ENCODE results near the gene COL8A2. TPM values are rescaled to one million over a fixed set of nuclear protein-coding genes. Genes with fewer than 3 reads are reported as not detected.

Gene COL8A2
- total and polyA plus RNA-seq, 2 of the 4 experiments (the other 2 are of a cell fraction): 0.54 to 1.1 TPM

GRCh38 chr1:36154765-36155407 lies 29.9 kb upstream of the COL8A2 start (continued):
- TF ChIP-seq CTCF (conservative IDR thresholded peaks at IDR 0.05; ENCODE audit: low read depth, low read length): no peak
- no peak for TF ChIP-seq RAD21 (IDR thresholded peaks at IDR 0.05; ENCODE audit: low read length)
- TF ChIP-seq, protein P1, sequence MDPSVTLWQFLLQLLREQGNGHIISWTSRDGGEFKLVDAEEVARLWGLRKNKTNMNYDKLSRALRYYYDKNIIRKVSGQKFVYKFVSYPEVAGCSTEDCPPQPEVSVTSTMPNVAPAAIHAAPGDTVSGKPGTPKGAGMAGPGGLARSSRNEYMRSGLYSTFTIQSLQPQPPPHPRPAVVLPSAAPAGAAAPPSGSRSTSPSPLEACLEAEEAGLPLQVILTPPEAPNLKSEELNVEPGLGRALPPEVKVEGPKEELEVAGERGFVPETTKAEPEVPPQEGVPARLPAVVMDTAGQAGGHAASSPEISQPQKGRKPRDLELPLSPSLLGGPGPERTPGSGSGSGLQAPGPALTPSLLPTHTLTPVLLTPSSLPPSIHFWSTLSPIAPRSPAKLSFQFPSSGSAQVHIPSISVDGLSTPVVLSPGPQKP (IDR thresholded peaks at IDR 0.05; ENCODE audit: borderline replicate concordance, low read depth, low read length): no peak
- TF ChIP-seq RFX5 (IDR thresholded peaks at IDR 0.05; ENCODE audit: low read depth, low read length): no peak
- no peak for TF ChIP-seq MAZ (IDR thresholded peaks at IDR 0.05; ENCODE audit: borderline replicate concordance, low read depth, low read length)
- TF ChIP-seq MXI1 (IDR thresholded peaks at IDR 0.05; ENCODE audit: borderline replicate concordance, low read depth, low read length): no peak
